Stimulated activated CD4-positive, alpha-beta T cell treated with anti-CD3 and anti-CD28 coated beads, Interleukin-15, amount 100 ng/mL, for 1 hour (primary cell): ENCODE results near the gene LCN6.

ENCODE experiments used
- DNase-seq, 2 donors: peaks; one replicate each; pipeline ENCODE4 v3.0.0-alpha.2; 2020; ENCODE audit warnings: low read depth in 1 of 2, low spot score in 1 of 2

LCN6 gene

DNA sequence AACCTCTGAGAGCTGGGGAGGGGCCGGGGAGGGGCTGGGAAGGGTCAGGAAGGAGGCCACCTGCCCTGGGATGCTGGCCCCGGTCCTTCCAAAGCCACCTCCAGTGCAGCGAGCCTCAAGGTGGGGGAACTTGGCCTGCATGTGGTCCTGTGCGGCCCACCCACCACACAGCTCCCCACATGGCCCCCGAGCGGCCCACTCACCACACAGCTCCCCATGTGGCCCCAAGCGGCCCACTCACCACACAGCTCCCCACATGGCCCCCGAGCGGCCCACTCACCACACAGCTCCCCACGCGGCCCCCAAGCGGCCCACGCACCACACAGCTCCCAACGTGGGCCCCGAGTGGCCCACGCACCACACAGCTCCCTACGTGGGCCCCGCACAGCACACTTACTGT, 3.6 kb downstream of the LCN6 start:
- no peak for DNase-seq

DNA sequence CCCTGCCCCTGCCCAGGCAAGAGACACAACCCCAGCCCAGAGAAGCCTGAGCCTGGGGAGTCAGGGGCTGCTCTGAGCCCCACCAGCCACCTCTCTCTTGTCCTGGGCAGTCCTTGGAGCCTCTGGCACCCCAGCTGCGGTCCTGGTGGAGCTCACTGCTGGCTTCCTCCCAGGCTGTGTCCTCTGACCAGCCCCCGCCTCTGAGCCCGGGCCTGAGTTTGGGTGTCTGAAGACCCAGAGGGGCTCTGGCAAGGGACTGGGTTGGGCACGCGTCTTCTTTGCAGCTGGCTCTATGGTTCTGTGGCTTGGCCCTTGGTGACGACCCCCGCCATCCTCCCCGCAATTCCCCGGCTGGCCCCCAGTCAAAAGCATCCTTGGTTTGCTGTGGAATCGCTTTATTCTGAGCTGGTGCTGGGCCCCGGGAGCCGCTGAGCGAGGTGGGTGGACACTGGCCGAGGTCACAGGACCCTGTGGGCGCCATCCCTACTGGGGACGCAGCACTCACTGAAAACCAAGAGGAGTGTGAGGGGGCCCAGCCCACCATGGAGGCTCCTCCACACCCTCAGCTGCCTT, 4.6 kb downstream of the LCN6 start:
- no peak for DNase-seq

DNA sequence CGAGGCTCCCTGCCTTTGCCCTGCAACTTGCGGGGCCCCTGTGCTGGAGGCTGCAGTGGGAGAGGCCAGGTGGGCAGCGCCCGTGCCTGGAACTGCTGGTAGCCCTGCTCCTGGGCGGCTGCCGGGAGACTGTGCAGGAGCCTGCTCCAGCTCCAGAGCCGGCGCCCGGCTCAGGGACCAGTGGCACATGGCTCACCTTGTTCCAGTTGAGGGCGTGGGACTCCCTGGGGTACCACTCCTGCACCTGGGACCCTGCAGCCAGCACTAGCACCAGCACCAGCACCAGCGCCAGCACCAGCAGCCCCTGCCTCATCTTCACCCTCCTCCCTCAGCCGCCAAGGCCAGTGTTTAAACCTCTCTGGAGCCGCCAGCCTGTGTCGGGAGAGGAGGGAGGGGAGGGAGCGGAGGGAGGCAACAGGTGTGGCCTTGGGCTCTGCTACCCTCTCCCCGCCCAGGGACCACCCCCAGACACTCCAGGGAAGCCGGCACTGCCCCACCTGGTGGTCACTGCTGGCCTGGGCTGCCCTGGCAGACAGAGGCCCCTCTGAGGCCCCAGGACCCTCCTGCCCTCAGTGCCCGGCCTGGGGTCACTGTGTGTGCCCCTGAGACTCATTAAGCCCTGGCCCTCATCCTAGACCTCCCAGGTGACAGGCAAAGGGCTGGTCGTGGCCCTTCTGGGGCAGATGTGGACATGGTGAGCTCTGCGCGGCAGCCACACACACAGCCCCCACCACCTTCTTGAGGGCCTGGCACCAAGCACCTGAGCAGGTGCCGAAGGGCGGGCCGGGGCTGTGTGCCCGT, 5.5 kb downstream of the LCN6 start, which contains the start of gene LCN10:
LCN10 (minus strand) TSS at position 350 of the 801 bp plus-strand sequence; CDS start at position 313, 37 bp downstream.
- DNase-seq = no peak

- DNase-seq = no peak
Measured at GRCh38 chr9:136741883-136742571, 6.3 kb downstream of the LCN6 start.

GRCh38 chr9:136740971-136741882, 7.1 kb downstream of the LCN6 start:
- DNase-seq = no peak

GRCh38 chr9:136740491-136740890, 7.8 kb downstream of the LCN6 start:
- DNase-seq = no peak

DNA sequence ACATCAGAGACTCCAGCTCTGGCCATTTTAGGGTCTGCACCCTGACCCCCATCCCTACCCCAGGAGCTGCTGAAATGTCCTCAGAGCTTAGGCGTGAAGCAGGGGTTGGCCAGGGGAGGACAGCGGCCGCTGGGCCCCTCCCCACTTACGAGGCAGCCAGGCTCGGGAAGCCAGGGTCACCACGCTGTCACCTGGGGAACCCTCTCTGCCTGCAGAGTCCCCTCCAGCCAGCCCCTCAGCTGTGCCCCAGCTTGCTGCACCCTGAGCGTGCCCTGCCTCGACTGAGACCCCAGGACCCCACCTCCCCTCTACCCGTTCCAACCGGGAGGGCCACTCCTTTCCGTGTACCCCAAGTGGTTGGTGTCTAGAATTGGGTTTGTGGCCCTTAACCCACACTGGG, 8.3 kb downstream of the LCN6 start:
- no peak for DNase-seq

DNA sequence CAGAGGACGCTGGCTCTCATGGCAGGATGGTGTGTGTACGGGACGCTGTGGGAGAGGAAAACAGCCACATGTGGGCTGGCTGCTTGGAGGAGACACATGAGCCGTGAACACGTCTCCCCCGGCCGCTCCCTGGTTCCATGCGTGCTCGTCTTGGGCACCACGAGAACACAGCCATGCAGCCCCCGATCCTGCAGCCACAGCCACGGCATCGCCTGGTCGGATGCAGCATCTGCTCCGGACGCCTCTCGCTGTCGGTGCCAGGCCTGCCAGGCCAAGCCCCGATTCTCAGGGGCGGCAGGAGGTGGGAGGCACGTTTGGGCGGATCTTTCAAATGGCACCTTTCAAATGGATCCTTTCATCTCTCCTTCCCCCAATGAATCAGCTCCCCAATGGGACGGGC, 8.8 kb downstream of the LCN6 start:
- DNase-seq = no peak

GRCh38 chr9:136738960-136739359, 9.4 kb downstream of the LCN6 start:
- DNase-seq = no peak

DNA sequence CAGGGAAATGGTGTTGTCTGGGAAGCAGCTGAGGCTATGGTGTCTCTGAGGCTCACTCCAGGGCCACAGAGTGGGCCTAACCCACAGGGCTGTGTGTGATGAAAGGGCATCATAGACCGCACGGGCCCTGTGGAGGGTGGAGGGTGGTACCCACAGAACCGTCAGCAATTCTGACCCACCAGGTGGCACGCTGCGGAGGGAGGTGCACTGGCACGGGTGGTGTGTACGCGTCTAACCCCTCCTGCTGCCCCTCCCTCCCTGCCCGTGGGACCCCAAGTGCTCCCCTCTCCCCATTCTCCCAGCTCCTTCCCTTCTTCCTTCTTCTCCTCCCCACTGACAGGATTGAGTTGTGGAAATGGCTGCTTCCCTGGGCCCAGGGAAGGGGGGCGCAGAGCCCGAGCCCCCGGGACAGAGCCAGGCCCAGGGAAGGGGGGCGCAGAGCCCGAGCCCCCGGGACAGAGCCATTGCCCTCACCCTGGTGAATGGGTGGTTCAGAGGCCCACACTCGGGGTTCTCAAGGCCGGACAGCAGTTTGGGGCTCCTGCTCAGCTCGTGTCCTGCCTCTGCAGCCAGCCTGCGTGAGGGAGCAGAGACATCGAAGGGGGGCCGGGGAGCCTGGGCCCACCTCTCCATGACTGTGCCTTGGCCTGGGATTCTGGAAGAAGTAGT, 12.4 kb downstream of the LCN6 start:
- DNase-seq = no peak

GRCh38 chr9:136734837-136735496, 13.4 kb downstream of the LCN6 start:
- DNase-seq = no peak

DNA sequence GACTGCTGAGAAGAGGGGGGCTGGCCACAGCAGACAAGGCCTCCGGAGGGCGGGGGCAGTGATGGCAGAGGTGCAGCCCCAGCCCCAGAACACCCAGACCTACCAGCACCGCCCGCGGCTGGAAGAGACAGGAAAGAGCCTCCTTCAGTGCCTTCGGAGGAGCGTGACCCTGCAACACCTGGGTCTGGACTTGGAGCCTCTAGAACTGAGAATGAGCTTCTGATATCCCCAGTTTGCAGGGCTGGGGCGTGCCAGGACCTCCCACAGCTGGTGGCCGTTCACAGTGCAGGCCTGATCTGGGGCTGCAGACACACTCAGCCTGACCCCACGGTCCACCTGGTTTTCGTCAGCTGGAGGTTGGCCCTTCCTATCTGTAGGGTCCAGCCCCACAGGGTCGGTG, 14.7 kb downstream of the LCN6 start:
- DNase-seq = no peak

DNA sequence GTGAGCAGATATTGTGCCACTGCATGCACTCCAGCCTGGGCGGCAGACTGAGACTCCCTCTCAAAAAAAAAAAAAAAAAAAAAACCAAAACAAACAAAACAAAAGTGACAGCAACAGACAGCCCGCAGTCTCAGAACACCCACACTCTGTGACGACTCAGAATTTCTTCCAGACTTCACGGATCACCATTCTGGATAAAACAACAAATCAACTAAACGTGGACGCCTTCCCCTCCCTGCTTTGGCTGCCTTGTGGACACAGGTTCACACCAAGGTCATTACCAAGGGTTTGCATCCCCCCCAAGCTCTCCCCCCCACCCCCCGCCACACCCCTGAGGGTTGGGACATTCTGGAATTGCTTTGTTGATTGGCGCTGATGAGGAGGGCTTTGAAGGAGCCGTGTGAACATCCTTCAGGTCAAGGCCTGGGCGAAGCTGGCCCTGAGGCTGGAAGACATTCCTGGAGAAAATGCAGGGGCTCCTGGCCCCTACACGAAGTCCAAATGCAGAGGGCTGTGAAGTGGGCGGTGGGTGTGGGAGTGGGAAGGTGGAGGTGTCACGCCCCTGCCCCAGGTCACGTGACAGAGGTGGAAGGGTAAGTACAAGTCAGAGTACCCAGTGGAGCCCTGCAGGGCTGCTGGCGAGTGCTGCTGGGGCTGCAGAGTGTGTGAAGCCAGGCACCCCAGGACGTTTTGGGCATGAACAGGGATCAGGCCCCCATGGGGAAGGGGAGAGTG, 15.7 kb downstream of the LCN6 start:
- no peak for DNase-seq

DNA sequence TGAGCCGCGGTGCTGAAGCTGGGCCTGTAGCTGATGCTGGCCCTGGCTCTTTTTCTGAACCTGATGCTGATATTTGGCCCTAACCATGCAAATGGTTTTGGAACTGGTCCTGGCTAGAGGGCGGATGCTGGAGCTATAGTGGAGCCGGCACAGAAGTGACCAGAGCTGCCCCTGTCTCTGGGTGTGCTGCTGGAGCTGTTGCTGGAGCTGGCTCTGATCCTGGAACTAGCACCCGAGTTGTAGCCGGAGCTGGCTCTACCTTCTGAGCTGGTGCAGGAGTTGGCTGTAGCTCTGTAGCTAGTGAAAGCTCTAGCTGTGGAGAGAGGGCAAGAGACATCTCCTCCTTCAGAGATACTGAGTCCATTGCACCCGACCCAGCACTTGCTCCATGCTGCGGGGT, 18.4 kb downstream of the LCN6 start:
- no peak for DNase-seq

GRCh38 chr9:136729144-136729543, 19.2 kb downstream of the LCN6 start:
- DNase-seq = no peak

- no peak for DNase-seq
Measured at GRCh38 chr9:136728548-136729123, 19.7 kb downstream of the LCN6 start.

- DNase-seq = peak; percentile 89 to 94
Measured at GRCh38 chr9:136728080-136728547, 20.2 kb downstream of the LCN6 start.

DNA sequence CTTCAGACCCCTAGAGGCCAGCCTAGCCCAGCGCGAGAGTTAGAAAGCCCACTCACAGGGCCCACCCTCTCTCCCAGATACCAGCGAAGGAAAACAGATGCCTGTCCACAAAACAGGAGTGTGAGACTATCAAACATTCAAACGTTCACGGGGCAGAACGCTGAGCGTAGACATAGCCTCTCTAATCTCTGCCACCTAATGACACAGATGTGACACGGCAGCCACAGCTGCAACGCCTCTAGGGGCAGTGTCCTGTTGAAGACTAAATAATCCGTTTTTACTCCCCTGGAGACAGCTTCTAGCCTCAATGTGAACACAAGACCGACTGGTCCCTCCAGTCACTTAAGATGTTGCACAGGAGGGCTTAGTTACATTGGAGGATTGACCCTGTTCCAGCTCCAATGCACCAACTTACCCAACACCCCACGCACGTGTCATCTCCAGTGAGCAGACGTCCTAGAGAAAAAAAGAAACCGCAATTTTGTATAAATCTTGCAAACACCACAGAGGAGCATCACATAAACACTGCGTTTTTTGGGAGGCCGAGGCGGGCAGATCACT, 21.6 kb downstream of the LCN6 start:
- no peak for DNase-seq

DNA sequence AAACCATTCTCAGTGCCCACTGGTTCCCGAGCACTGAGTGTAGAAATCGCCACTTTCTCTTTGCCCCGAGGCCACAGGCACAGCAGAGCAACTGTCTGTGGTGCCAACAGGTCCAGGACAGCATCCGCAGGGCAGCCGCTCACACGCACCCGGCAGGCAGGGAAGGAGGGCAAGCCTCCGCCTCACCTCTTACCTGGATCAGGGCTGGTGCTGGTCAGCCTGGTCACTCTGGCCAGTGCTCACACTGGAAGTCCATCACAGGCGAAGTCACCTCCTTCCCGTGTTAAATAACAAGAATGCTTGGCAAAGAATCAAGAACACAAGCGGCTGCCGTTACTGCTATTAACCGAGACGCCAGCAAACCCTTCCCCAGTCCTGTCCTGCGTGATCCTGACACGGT, 22.2 kb downstream of the LCN6 start:
- DNase-seq = no peak
